ENCODE results near the gene OR2T35. TPM values are rescaled to one million over a fixed set of nuclear protein-coding genes. Genes with fewer than 3 reads are reported as not detected.
"Not testable (repeated sequence)": the region's sequence is repeated elsewhere in the genome, so short reads cannot be mapped to it uniquely, and the experiment has no call there.

The OR2T35 gene
- total RNA-seq = not detected
- polyA plus RNA-seq = not detected

GRCh38 chr1:248645178-248645577, at the start of gene OR2T35:
TSS of gene OR2T35 (minus strand) at chr1:248645278. CDS start at chr1:248639258, 6,020 bp downstream.
- DNase-seq (ENCODE audit: extremely low spot score); H3K27ac ChIP-seq (ENCODE audit: low read depth); H3K4me3 ChIP-seq (ENCODE audit: low read depth, low read length); H3K4me1 ChIP-seq (ENCODE audit: insufficient read depth); H3K36me3 ChIP-seq (ENCODE audit: insufficient read depth): not testable (repeated sequence)
- WGBS = 100% methylated on average over 1 of the region's 3 CpGs

- no peak for DNase-seq (ENCODE audit: extremely low spot score)
- Histone ChIP-seq H3K4me1 (ENCODE audit: insufficient read depth) (no peaks in the 10 kb centered on the region), H3K27ac (ENCODE audit: low read depth) (no peak overlapping the region), H3K36me3 (ENCODE audit: insufficient read depth) (no peaks in the 10 kb centered on the region), H3K4me3 (ENCODE audit: low read depth, low read length) (no peak overlapping the region)
- 74% methylated on average over 51 of the region's 51 CpGs for WGBS
Observed at GRCh38 chr1:248691567-248692155, 46.6 kb upstream of the OR2T35 start.

- Histone ChIP-seq H3K4me3 (ENCODE audit: low read depth, low read length) (no peak overlapping the region), H3K36me3 (ENCODE audit: insufficient read depth) (no peaks in the 10 kb centered on the region), H3K4me1 (ENCODE audit: insufficient read depth) (no peaks in the 10 kb centered on the region), H3K27ac (ENCODE audit: low read depth) (no peak overlapping the region)
- 82% methylated on average over 4 of the region's 4 CpGs for WGBS
- DNase-seq (ENCODE audit: extremely low spot score) = no peak
Observed at GRCh38 chr1:248688527-248689298, 43.6 kb upstream of the OR2T35 start.

GRCh38 chr1:248686815-248687214, 41.7 kb upstream of the OR2T35 start:
- H3K4me1 ChIP-seq (ENCODE audit: insufficient read depth) = no peaks in the 10 kb centered on the region
- 32% methylated on average over 3 of the region's 3 CpGs for WGBS
- no peak overlapping the region for H3K27ac ChIP-seq (ENCODE audit: low read depth)
- H3K4me3 ChIP-seq (ENCODE audit: low read depth, low read length) = no peak overlapping the region
- no peaks in the 10 kb centered on the region for H3K36me3 ChIP-seq (ENCODE audit: insufficient read depth)
- DNase-seq (ENCODE audit: extremely low spot score) = no peak

- no peak for DNase-seq (ENCODE audit: extremely low spot score)
- Histone ChIP-seq H3K4me1 (ENCODE audit: insufficient read depth) (no peaks in the 10 kb centered on the region), H3K36me3 (ENCODE audit: insufficient read depth) (no peaks in the 10 kb centered on the region), H3K27ac (ENCODE audit: low read depth) (no peak overlapping the region), H3K4me3 (ENCODE audit: low read depth, low read length) (no peak overlapping the region)
- WGBS = 86% methylated on average over 8 of the region's 8 CpGs
Observed at GRCh38 chr1:248681651-248682050, 36.6 kb upstream of the OR2T35 start.

- H3K4me1 ChIP-seq (ENCODE audit: insufficient read depth) = no peaks in the 10 kb centered on the region
- 52% methylated on average over 1 of the region's 1 CpG for WGBS
- no peak for DNase-seq (ENCODE audit: extremely low spot score)
Observed at GRCh38 chr1:248670003-248670402, 24.9 kb upstream of the OR2T35 start.

GRCh38 chr1:248663453-248664328, 18.6 kb upstream of the OR2T35 start:
- H3K4me1 ChIP-seq (ENCODE audit: insufficient read depth); DNase-seq (ENCODE audit: extremely low spot score); H3K36me3 ChIP-seq (ENCODE audit: insufficient read depth); H3K4me3 ChIP-seq (ENCODE audit: low read depth, low read length); H3K27ac ChIP-seq (ENCODE audit: low read depth): not testable (repeated sequence)
- 69% methylated on average over 5 of the region's 5 CpGs for WGBS

More at GRCh38 chr1:248670003-248670402, 24.9 kb upstream of the OR2T35 start:
- no peaks in the 10 kb centered on the region for H3K36me3 ChIP-seq (ENCODE audit: insufficient read depth)
- no peak overlapping the region for H3K27ac ChIP-seq (ENCODE audit: low read depth)
- no peak overlapping the region for H3K4me3 ChIP-seq (ENCODE audit: low read depth, low read length)

GRCh38 chr1:248656797-248657196, 11.7 kb upstream of the OR2T35 start:
- 85% methylated on average over 5 of the region's 6 CpGs for WGBS
- not testable (repeated sequence) for H3K36me3 ChIP-seq (ENCODE audit: insufficient read depth); DNase-seq (ENCODE audit: extremely low spot score); H3K4me1 ChIP-seq (ENCODE audit: insufficient read depth); H3K27ac ChIP-seq (ENCODE audit: low read depth); H3K4me3 ChIP-seq (ENCODE audit: low read depth, low read length)

GRCh38 chr1:248655354-248655753, 10.3 kb upstream of the OR2T35 start, which contains the start of gene OR2T27:
TSS of gene OR2T27 (minus strand) at chr1:248655528. CDS start at chr1:248650884, 4,644 bp downstream.
- 75% methylated on average over 3 of the region's 3 CpGs for WGBS
- H3K4me1 ChIP-seq (ENCODE audit: insufficient read depth); DNase-seq (ENCODE audit: extremely low spot score); H3K27ac ChIP-seq (ENCODE audit: low read depth); H3K4me3 ChIP-seq (ENCODE audit: low read depth, low read length); H3K36me3 ChIP-seq (ENCODE audit: insufficient read depth): not testable (repeated sequence)

GRCh38 chr1:248648770-248649536, 3.9 kb upstream of the OR2T35 start:
- not testable (repeated sequence) for H3K4me3 ChIP-seq (ENCODE audit: low read depth, low read length); DNase-seq (ENCODE audit: extremely low spot score); H3K36me3 ChIP-seq (ENCODE audit: insufficient read depth); H3K27ac ChIP-seq (ENCODE audit: low read depth); H3K4me1 ChIP-seq (ENCODE audit: insufficient read depth)
- WGBS = no CpG with 5 or more reads among the region's 1 CpG

GRCh38 chr1:248642971-248643651, 2.0 kb downstream of the OR2T35 start:
- no CpG with 5 or more reads among the region's 4 CpGs for WGBS
- H3K36me3 ChIP-seq (ENCODE audit: insufficient read depth); DNase-seq (ENCODE audit: extremely low spot score); H3K27ac ChIP-seq (ENCODE audit: low read depth); H3K4me3 ChIP-seq (ENCODE audit: low read depth, low read length); H3K4me1 ChIP-seq (ENCODE audit: insufficient read depth): not testable (repeated sequence)

GRCh38 chr1:248641583-248641982, 3.5 kb downstream of the OR2T35 start:
- H3K4me1 ChIP-seq (ENCODE audit: insufficient read depth); DNase-seq (ENCODE audit: extremely low spot score); H3K36me3 ChIP-seq (ENCODE audit: insufficient read depth); H3K27ac ChIP-seq (ENCODE audit: low read depth); H3K4me3 ChIP-seq (ENCODE audit: low read depth, low read length): not testable (repeated sequence)
- 100% methylated on average over 4 of the region's 5 CpGs for WGBS
